ENCODE data around the gene CEP43. TPM values are rescaled to one million over a fixed set of nuclear protein-coding genes. Genes with fewer than 3 reads are reported as not detected.

Gene CEP43
- total RNA-seq, 1 donor from 2014 or later, result 32.3 TPM

GRCh38 chr6:167013946-167014345, 14.7 kb downstream of the CEP43 start:
- DNase-seq, result no peak

- no peak for DNase-seq
Measured at GRCh38 chr6:167015302-167015701, 16.1 kb downstream of the CEP43 start.

- no peak for DNase-seq
Measured at GRCh38 chr6:167020206-167020605, 21.0 kb downstream of the CEP43 start.

- DNase-seq, result no peak
Measured at GRCh38 chr6:167027308-167027707, 28.1 kb downstream of the CEP43 start.

- DNase-seq, result no peak
Measured at GRCh38 chr6:167027772-167028171, 28.6 kb downstream of the CEP43 start.

GRCh38 chr6:167030222-167031072, 31.2 kb downstream of the CEP43 start:
- DNase-seq, result no peak

GRCh38 chr6:167031082-167031709, 32.0 kb downstream of the CEP43 start:
- DNase-seq, result no peak

- no peak for DNase-seq
Measured at GRCh38 chr6:167034056-167034455, 34.9 kb downstream of the CEP43 start.

- DNase-seq, result no peak
Measured at GRCh38 chr6:167037762-167038161, 38.6 kb downstream of the CEP43 start.

GRCh38 chr6:167044696-167045095, 45.5 kb downstream of the CEP43 start:
- DNase-seq, result no peak

- DNase-seq, result no peak
Measured at GRCh38 chr6:167045828-167046580, 46.8 kb downstream of the CEP43 start.

GRCh38 chr6:167046861-167047495, 47.8 kb downstream of the CEP43 start:
- DNase-seq, result no peak

GRCh38 chr6:167047554-167047953, 48.4 kb downstream of the CEP43 start:
- no peak for DNase-seq

Small RNA genes lying within 50 kb of the gene (small RNA-seq; reads per million reads assigned to genes)
- 0.26 reads per million for gene MIR3939

Other genes with a start within 250 kb of the CEP43 start
- 20.9 TPM for gene RNASET2, start 42.8 kb upstream of the CEP43 start, total RNA-seq
- gene CCR6, start 123.7 kb downstream of the CEP43 start, total RNA-seq, result not detected
- not detected for gene GPR31, start 158.6 kb downstream of the CEP43 start, total RNA-seq

All from occipital lobe (tissue), 3 donors.